ENCODE results near the gene GRM7. TPM values are rescaled to one million over a fixed set of nuclear protein-coding genes. Genes with fewer than 3 reads are reported as not detected.

Gene GRM7
- total RNA-seq, 1 experiment from 2014 or later, result 0.28 TPM

DNA sequence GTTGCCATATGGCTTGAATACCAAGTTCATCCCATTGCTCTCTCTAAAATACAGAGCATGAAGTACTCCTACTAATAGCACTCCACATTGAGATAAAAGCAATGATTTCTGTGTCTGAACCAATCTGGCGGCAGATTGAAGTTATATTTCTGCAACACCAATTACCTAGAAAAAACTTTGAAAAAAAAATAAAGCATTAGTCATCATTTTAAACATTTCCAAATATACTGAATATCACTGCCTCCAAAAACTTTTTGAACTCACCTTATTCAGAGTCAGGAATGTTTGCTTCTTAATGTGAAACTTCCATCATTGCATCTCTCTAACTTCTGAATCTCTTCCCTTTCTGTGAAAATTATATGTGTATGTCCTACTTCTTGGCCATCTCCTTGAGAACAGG is 540.5 kb downstream of the GRM7 start:
- H3K79me2 ChIP-seq (ENCODE audit: insufficient read depth, low read length), result no peaks in the 10 kb centered on the region
- no peaks in the 10 kb centered on the region; a peak in 1 of 5 replicates for H3K9me3 Mint-ChIP-seq
- H3T11ph ChIP-seq (ENCODE audit: low read length), result no peak overlapping the region
- no peak overlapping the region for H3K4ac ChIP-seq (ENCODE audit: low read depth, low read length)
- no peaks in the 10 kb centered on the region for H3K4me1 ChIP-seq (ENCODE audit: insufficient read depth, low read length)
- no peak overlapping the region for H3K27ac ChIP-seq (ENCODE audit: insufficient read length, low read depth, low read length)
- no peak overlapping the region for H2BK120ac ChIP-seq (ENCODE audit: low read depth, low read length, poor library complexity, severe bottlenecking)
- no peak overlapping the region for H3K14ac ChIP-seq (ENCODE audit: insufficient read depth, low read length)
- peaks cover 0 to 2% of the 10 kb centered on the region in 2 experiments; a peak in 1 of 4 replicates for H3K4me1 Mint-ChIP-seq
- H3K56ac ChIP-seq (ENCODE audit: insufficient read length, low read depth, low read length), result no peak overlapping the region
- no peaks in the 10 kb centered on the region for H3K9me3 ChIP-seq (ENCODE audit: control insufficient read depth, low read depth, low read length)
- no peaks in the 10 kb centered on the region for H3K36me3 Mint-ChIP-seq (ENCODE audit: insufficient read depth in 1 of 3, low read depth in 3 of 3)
- no peak overlapping the region for H4K91ac ChIP-seq (ENCODE audit: insufficient read length, low read depth, low read length)
- DNase-seq, result no peak
- no peak overlapping the region for H3K9ac ChIP-seq (ENCODE audit: extremely low read depth, insufficient read length, low read length)
- H3K27me3 ChIP-seq (ENCODE audit: insufficient read depth, low read length), result no peaks in the 10 kb centered on the region
- no peak overlapping the region for H3K4me2 ChIP-seq (ENCODE audit: insufficient read depth, insufficient read length, low read length)
- no peaks in the 10 kb centered on the region for H3K27me3 Mint-ChIP-seq (ENCODE audit: low read depth)
- no peak overlapping the region for H4K5ac ChIP-seq (ENCODE audit: insufficient read length, low read depth, low read length)
- H2BK12ac ChIP-seq (ENCODE audit: insufficient read length, low read depth, low read length), result no peak overlapping the region
- no peak overlapping the region for H2BK20ac ChIP-seq (ENCODE audit: low read depth, low read length, poor library complexity, severe bottlenecking)
- no peaks in the 10 kb centered on the region for H3K79me1 ChIP-seq (ENCODE audit: insufficient read depth, low read depth, low read length, poor library complexity, severe bottlenecking)
- no peak overlapping the region for H3K23ac ChIP-seq (ENCODE audit: insufficient read length, low read depth, low read length)
- no peaks in the 10 kb centered on the region for H3K23me2 ChIP-seq (ENCODE audit: insufficient read length, low read depth, low read length, poor library complexity, severe bottlenecking)
- no peak overlapping the region for H2BK15ac ChIP-seq (ENCODE audit: low read depth, low read length)
- H4K8ac ChIP-seq (replicated peaks; ENCODE audit: insufficient read length, low read depth, low read length), result no peak overlapping the region
- no peak overlapping the region for H3K4me3 Mint-ChIP-seq
- H2AK5ac ChIP-seq (ENCODE audit: insufficient read length, low read length), result no peak overlapping the region
- H2BK5ac ChIP-seq (ENCODE audit: insufficient read length, low read length), result no peak overlapping the region
- no peak overlapping the region for H3K27ac Mint-ChIP-seq
- H2AFZ ChIP-seq (ENCODE audit: low read length), result no peak overlapping the region
- no peaks in the 10 kb centered on the region for H4K20me1 ChIP-seq (ENCODE audit: control insufficient read depth, insufficient read depth, insufficient read length)
- no peak overlapping the region for H3K18ac ChIP-seq (ENCODE audit: insufficient read length, low read depth, low read length)
- TF ChIP-seq CTCF (conservative IDR thresholded peaks at IDR 0.05), result no peak
- WGBS (ENCODE audit: extremely low coverage, insufficient read length, low lambda C conversion rate), result no CpG with 5 or more reads among the region's 1 CpG
